T-helper 2 cell treated with Interferon-gamma antibody and Interleukin-4, amounts not matched to agents 5 μg/mL and 100 μg/mL, for 36 hours (primary cell): ENCODE measurements around the gene NPAT.

Experiments used
- DNase-seq: peaks from one replicate; pipeline ENCODE4 v3.0.0; 2021; ENCODE audit warnings: low spot score
- H3K27ac Mint-ChIP-seq: one replicate; pipeline ENCODE4 v1.8.0; 2021; ENCODE audit warnings: mild to moderate bottlenecking, mixed read lengths
- H3K27me3 Mint-ChIP-seq: one replicate; pipeline ENCODE4 v1.8.0; 2021; ENCODE audit warnings: low read depth, mixed read lengths
- H3K36me3 Mint-ChIP-seq: one replicate; pipeline ENCODE4 v1.8.0; 2021; ENCODE audit warnings: low read depth, mixed read lengths
- H3K4me1 Mint-ChIP-seq: one replicate; pipeline ENCODE4 v1.8.0; 2021; ENCODE audit warnings: low read depth, mixed read lengths
- H3K4me3 Mint-ChIP-seq: one replicate; pipeline ENCODE4 v1.8.0; 2022; ENCODE audit warnings: mild to moderate bottlenecking, moderate library complexity, mixed read lengths
- H3K9me3 Mint-ChIP-seq: one replicate; pipeline ENCODE4 v1.8.0; 2021; ENCODE audit warnings: mixed read lengths

The NPAT gene

GRCh38 chr11:108224911-108225786, 2.7 kb upstream of the NPAT start:
- Mint-ChIP-seq H3K27ac (no peak overlapping the region), H3K9me3 (no peaks in the 10 kb centered on the region), H3K4me3 (no peak overlapping the region), H3K36me3 (peaks cover 46% of the 10 kb centered on the region), H3K27me3 (no peaks in the 10 kb centered on the region), H3K4me1 (peaks cover 36% of the 10 kb centered on the region)
- DNase-seq, result peak; percentile 28

DNA sequence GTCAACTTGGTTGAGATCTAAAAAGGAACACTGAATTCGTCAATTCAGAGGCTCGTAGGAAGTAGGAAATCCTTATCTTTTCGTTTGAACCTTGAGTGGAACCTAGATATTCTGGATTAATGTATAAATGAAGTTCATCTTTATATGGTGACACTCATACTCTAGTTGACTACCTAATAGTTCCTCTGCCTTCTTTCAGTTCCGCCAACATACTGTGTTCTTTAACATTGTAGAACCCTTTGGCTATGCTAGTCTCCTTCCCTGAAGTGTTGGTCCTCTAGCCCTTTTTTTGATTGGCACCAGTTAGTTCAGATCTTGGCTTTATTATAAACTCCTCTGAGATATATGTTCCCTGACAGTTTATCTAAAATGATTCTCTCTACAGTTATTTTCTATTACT, 1.9 kb upstream of the NPAT start:
- Mint-ChIP-seq H3K27ac (no peak overlapping the region), H3K9me3 (no peaks in the 10 kb centered on the region), H3K4me1 (peaks cover 41% of the 10 kb centered on the region), H3K36me3 (peaks cover 44% of the 10 kb centered on the region), H3K27me3 (no peaks in the 10 kb centered on the region), H3K4me3 (no peak overlapping the region)
- DNase-seq, result no peak

- Mint-ChIP-seq H3K36me3 (peaks cover 41% of the 10 kb centered on the region), H3K4me1 (peaks cover 45% of the 10 kb centered on the region)
- DNase-seq, result peak; percentile 51
Observed at GRCh38 chr11:108223348-108224149, 1.1 kb upstream of the NPAT start.

GRCh38 chr11:108221911-108222573, 396 bp downstream of the NPAT start:
- H3K4me1 Mint-ChIP-seq, result peaks cover 47% of the 10 kb centered on the region
- peaks cover 39% of the 10 kb centered on the region for H3K36me3 Mint-ChIP-seq
- no peaks in the 10 kb centered on the region for H3K9me3 Mint-ChIP-seq
- H3K4me3 Mint-ChIP-seq, result no peak overlapping the region
- no peak for DNase-seq
- H3K27me3 Mint-ChIP-seq, result no peaks in the 10 kb centered on the region
- no peak overlapping the region for H3K27ac Mint-ChIP-seq

More at GRCh38 chr11:108223348-108224149, 1.1 kb upstream of the NPAT start:
- no peaks in the 10 kb centered on the region for H3K9me3 Mint-ChIP-seq
- H3K27ac Mint-ChIP-seq, result no peak overlapping the region
- no peaks in the 10 kb centered on the region for H3K27me3 Mint-ChIP-seq
- no peak overlapping the region for H3K4me3 Mint-ChIP-seq

DNA sequence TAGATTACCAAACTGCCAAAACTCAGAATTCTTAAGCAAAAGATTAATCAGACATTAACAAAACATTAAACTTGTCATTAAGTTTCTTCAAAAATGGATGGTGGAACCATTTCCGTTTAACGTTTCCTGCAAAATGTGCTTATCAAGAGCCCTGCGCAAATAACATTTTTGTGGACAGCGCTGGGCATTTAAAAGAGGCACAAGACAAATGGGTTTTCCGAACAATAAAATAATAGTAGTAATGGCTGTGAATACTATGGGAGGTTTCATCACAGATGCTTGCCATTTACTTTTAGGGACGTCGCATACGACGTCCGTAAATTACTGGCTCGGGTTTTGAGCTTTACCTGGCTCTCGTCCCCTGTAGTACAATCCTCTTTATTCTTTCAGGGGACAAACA, 1.1 kb downstream of the NPAT start:
- Mint-ChIP-seq H3K27me3 (no peaks in the 10 kb centered on the region), H3K9me3 (no peaks in the 10 kb centered on the region), H3K36me3 (peaks cover 37% of the 10 kb centered on the region), H3K4me3 (no peak overlapping the region), H3K4me1 (peaks cover 48% of the 10 kb centered on the region), H3K27ac (no peak overlapping the region)
- DNase-seq, result no peak

- Mint-ChIP-seq H3K9me3 (no peaks in the 10 kb centered on the region), H3K4me1 (peaks cover 48% of the 10 kb centered on the region), H3K4me3 (no peak overlapping the region), H3K27ac (no peak overlapping the region), H3K36me3 (peaks cover 40% of the 10 kb centered on the region), H3K27me3 (no peaks in the 10 kb centered on the region)
- DNase-seq, result no peak
Observed at GRCh38 chr11:108220721-108221336, 1.6 kb downstream of the NPAT start.

DNA sequence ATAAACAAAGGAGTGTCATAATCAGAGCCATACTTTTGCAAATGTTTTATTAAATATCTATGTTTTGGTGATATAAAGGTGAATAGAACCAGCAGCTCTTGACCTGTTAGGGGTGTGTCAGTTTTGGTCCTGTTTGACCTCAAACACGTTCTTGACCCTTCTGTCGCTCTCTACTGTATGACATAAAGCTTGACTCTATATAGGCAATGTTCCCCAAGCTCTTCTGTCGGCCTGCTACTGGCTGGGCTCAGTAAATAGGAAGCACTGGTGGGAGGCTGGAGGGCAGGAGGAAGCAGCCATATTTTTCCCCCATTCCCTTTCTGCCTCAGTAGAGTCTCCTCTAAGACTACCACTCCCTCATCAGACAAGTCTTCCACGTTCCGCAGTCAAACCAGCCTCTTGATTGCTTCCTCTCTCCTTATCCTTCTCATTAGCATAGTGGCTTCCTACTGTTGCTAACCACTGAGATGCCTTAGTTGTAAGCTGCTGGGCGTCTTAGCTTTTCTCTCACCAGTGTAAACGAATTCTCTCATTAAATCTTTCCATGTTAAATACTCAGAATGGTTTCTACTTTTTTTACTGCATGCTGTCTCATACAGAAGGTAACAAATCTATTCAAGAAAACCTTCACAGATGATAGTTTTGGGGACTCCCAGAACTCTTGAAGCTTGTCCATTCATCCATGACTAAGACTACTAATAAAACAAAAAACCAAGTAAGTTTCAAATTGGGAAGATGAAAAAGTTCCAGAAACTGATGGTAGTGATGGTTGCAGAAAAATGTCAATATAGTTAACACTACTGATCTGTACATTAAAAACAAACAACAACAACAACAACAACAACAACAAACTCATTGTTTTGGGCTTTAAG, 3.3 kb downstream of the NPAT start:
- no peaks in the 10 kb centered on the region for H3K27me3 Mint-ChIP-seq
- no peak overlapping the region for H3K4me3 Mint-ChIP-seq
- peaks cover 41% of the 10 kb centered on the region for H3K36me3 Mint-ChIP-seq

DNA sequence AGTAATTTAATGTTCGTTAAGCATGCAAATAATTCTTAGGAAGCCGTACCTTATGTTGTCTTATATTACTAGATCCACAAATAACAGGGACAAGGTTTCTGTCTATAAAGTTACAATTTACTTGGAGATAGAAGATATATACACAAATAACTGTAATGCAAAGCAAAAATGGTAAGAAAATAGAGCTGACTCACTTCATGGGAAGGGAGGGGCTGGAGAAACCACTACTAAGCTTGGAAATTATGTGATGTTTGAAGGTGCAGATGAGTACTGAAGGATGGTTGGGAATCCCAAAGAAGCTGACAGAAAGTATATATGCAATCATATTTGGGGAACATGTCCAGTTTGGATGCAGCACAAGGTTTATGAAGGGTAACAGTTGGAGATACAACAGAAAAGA, 4.0 kb downstream of the NPAT start:
- H3K4me1 Mint-ChIP-seq, result peaks cover 45% of the 10 kb centered on the region
- H3K27ac Mint-ChIP-seq, result peak overlapping the region; percentile 22

More for the DNA sequence above, 3.3 kb downstream of the NPAT start:
- H3K9me3 Mint-ChIP-seq, result no peaks in the 10 kb centered on the region
- H3K27ac Mint-ChIP-seq, result no peak overlapping the region
- no peak for DNase-seq
- H3K4me1 Mint-ChIP-seq, result peaks cover 44% of the 10 kb centered on the region

DNA sequence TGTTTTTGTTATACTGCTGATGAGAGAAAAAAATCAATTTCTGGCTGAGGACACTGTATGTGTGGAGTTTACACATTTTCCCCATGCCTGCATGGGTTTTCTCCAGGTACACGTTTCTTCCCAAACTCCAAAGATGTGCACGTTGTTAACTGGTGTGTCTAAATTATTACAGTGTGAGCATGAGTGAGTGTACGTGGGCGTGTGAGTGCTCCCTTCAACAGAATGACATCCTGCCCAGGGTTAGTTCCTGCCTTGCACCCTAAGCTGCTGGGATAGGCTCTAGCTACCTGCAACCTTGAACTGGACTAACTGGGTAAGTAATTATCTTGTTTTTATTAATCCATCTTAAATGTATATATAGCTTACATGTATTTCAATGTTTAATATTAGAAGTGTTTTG, 5.5 kb downstream of the NPAT start:
- no peak for DNase-seq
- Mint-ChIP-seq H3K4me1 (peaks cover 45% of the 10 kb centered on the region), H3K36me3 (peaks cover 60% of the 10 kb centered on the region), H3K27me3 (no peaks in the 10 kb centered on the region), H3K27ac (no peak overlapping the region), H3K4me3 (no peak overlapping the region), H3K9me3 (no peaks in the 10 kb centered on the region)

More for the DNA sequence above, 4.0 kb downstream of the NPAT start:
- H3K4me3 Mint-ChIP-seq, result peak overlapping the region; percentile 3
- peaks cover 47% of the 10 kb centered on the region for H3K36me3 Mint-ChIP-seq
- H3K9me3 Mint-ChIP-seq, result no peaks in the 10 kb centered on the region
- no peak for DNase-seq
- H3K27me3 Mint-ChIP-seq, result no peaks in the 10 kb centered on the region

- H3K9me3 Mint-ChIP-seq, result peaks cover 9% of the 10 kb centered on the region
Observed at GRCh38 chr11:108213784-108214183, 8.7 kb downstream of the NPAT start.

DNA sequence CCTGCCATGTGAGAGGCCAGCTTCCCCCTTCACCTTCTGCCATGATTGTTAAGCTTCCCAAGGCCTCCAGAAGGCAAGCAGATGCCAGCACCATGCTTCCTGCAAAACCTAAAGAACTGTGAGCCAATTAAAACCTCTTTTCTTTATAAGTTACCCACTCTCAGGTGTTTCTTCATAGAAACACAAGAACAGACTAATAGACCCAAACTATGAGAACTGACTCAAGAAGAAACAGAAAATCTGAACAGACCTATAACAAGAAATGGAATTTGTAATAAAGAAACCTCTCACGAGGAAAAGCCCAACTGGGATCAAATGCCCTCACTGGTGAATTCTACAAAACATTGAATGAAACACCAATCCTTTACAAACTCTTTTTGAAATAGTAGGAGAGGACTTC, 12.0 kb downstream of the NPAT start:
- H3K27me3 Mint-ChIP-seq, result no peaks in the 10 kb centered on the region
- DNase-seq, result no peak
- no peak overlapping the region for H3K27ac Mint-ChIP-seq
- peaks cover 32% of the 10 kb centered on the region for H3K9me3 Mint-ChIP-seq
- peaks cover 89% of the 10 kb centered on the region for H3K36me3 Mint-ChIP-seq
- H3K4me3 Mint-ChIP-seq, result no peak overlapping the region
- H3K4me1 Mint-ChIP-seq, result peaks cover 5% of the 10 kb centered on the region

More at GRCh38 chr11:108213784-108214183, 8.7 kb downstream of the NPAT start:
- no peaks in the 10 kb centered on the region for H3K27me3 Mint-ChIP-seq
- H3K4me1 Mint-ChIP-seq, result peaks cover 26% of the 10 kb centered on the region
- no peak overlapping the region for H3K27ac Mint-ChIP-seq
- no peak overlapping the region for H3K4me3 Mint-ChIP-seq
- peaks cover 71% of the 10 kb centered on the region for H3K36me3 Mint-ChIP-seq
- no peak for DNase-seq

GRCh38 chr11:108207683-108208060, 14.8 kb downstream of the NPAT start:
- H3K4me3 Mint-ChIP-seq, result no peak overlapping the region
- no peaks in the 10 kb centered on the region for H3K27me3 Mint-ChIP-seq
- no peak overlapping the region for H3K27ac Mint-ChIP-seq
- no peaks in the 10 kb centered on the region for H3K4me1 Mint-ChIP-seq
- DNase-seq, result no peak
- peaks cover 47% of the 10 kb centered on the region for H3K9me3 Mint-ChIP-seq
- peaks cover 96% of the 10 kb centered on the region for H3K36me3 Mint-ChIP-seq
